Ishikawa (cell line): ENCODE data around the gene CHP1.

Experiments used
- REST ChIP-seq: IDR thresholded peaks from 2 replicates; pipeline ENCODE4 v1.6.1; 2012; ENCODE audit warnings: low read depth, mild to moderate bottlenecking
- USF1 ChIP-seq: IDR thresholded peaks from 2 replicates; pipeline ENCODE4 v1.6.1; 2012

- TF ChIP-seq REST (no peak), USF1 (no peak)
These were observed 58.9 kb downstream of the CHP1 start for GRCh38 chr15:41289953-41290352.
